ENCODE results near the gene PEX1.
A peak's percentile ranks its signal among the peaks of the same experiment; 100 is the strongest.
"Not testable (repeated sequence)": the region's sequence is repeated elsewhere in the genome, so short reads cannot be mapped to it uniquely, and the experiment has no call there.

Gene PEX1

DNA sequence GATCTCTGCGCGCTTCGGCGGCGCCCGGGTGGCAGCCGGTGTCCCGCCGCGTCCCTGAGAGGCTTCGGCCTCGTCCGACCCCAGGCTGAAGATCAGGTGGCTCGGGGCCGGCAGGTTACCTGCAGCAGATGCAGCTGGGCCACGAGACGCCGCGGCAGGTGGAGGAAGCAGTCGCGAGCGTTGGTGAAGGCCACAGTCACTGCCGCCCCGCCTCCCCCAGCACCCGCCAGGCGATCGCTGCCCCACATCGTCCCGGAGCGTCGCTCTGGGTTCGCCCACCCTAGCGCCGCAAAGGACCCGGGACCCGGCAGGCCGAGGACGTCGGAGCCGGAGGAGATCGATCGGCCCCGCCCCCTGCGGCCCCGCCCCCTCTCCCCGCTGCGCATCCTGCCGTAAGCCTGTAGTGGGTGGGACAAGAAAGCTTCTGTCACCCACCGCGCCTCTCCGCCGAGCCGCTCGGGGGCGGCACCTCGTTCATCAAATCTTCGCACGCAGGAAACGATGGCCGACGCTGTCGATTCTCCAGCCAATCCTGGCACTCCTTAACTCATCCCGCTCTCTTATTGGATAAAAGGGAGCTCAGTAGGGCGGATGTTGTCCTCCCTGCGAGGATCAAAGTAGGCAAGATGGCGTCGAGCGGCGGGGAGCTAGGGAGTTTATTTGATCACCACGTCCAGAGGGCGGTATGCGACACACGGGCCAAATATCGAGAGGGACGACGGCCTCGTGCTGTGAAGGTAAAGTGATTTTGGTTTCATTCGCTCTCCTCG is at the start of gene PEX1, which contains the start of gene RBM48:
PEX1 (minus strand) TSS at position 333 of the 770 bp plus-strand sequence; CDS start at position 248, 85 bp downstream.
RBM48 (plus strand) TSS at position 608 of the 770 bp plus-strand sequence; CDS start at position 627, 19 bp downstream.
- DNase-seq (ENCODE audit: low read depth), result peak; percentile 96

DNA sequence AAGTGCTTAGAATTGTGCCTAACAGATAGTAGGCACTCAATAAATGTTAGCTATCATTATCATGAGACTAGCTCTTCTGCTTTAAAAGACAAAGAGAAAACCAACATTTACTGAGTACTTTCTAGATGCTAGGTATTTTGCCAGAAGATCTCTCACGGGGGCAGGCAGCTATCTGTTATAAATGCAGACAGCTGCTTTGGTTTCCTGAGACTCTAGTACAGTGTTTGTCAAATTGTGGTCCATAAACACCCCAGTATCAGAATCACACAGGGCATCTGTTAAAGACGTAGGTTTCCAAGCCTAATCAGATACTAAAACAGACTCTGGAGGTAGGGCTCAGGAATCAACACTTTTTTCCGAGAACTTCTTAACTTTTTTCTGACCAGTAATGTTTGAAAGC is 48.0 kb upstream of the PEX1 start:
- no peak for DNase-seq (ENCODE audit: low read depth)

DNA sequence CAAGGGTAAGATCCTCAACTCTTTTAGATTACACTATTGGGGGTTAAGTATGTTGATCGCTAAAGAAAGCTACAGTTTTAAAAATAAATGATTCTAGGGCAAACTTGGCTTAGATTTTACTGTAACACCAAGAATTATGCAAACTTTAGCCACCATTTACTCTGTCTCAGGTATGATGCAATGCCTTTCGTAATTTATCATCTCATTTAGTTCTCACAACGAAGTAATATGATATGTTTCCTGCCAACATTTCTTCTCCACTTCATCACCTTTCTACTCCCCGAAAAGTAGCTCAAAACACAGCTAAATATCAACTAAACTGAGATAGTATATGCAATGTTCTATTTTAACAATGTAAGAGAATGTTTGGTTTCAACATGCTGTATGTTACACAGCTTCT is 40.8 kb upstream of the PEX1 start:
- DNase-seq (ENCODE audit: low read depth), result no peak

DNA sequence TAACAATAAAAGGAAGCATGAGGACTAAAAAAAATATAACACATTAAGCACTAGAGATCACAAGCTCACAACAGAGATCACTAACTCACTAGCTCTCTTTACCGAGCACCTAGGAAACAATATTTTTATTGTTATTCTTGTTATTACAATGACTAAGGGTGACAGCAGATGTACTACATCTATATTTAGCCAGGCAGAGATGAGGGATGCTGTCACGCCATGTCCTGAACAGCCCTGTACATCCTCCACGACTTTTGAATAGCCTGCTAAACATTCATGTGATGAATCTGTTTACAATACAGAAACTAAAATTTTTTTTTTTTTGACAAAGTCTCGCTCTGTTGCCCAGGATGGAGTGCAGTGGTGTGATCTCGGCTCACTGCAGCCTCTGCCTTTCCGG is 39.1 kb upstream of the PEX1 start:
- no peak for DNase-seq (ENCODE audit: low read depth)

DNA sequence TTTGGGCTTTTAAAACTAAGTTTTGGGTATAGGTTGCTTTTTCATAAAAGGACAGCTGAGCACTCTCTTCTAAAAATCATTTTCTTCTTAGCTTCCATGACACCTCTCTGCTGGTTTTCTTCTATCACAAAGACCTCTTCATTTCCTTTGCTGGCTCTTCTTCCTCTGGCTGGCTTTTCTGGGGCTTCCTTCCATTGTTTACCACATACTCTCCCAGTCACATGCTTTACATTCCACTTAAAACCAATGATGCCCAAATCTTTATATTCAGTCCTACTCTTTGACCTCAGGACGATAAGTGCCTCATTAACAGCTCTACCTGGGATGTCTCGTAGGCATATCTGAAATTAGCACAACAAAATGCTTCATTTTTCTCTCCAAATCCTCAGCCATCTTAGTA is 35.0 kb upstream of the PEX1 start:
- DNase-seq (ENCODE audit: low read depth), result no peak

DNA sequence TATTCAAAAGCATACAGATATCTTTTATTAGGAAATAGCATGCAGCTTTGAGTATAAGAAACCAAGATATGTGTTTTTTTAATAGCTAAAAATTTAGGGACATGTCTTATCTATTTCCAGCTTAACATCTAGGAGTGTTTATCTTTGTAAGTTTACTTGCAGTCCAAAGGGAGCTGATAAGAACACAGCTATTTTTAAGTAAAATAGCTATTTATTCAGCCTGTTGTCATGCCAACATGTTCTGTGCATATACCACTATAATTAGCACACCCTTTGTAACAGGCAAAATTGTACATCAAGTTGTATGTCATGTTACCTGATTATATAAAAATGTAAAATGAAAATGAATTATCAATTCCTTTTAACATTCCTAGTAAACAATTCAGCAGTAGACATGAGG is 32.3 kb upstream of the PEX1 start:
- DNase-seq (ENCODE audit: low read depth), result no peak

DNA sequence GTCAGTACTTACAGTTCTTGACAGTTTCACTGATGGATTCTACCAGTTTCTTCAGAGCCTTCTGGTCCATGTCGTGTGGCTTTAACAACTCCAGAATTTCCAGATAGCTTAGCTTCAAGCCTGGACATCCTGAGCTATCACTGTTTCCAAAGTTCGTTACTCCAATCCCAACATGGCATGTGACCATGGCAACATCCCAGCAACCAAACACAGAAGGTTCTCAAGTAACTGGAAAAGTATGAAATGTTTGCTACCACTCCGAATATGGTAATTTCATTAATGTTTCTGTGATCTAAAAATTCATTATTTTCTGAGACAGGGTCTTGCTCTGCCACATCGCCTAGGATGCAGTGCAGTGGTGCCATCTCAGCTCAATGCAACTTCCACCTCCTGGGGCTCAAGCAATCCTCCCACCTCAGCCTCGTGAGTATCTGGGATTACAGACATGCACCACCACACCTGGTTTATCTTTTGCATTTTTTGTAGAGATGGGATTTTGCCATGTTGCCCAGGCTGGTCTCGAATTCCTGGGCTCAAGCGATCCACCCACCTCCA is 29.6 kb upstream of the PEX1 start:
- DNase-seq (ENCODE audit: low read depth), result no peak

DNA sequence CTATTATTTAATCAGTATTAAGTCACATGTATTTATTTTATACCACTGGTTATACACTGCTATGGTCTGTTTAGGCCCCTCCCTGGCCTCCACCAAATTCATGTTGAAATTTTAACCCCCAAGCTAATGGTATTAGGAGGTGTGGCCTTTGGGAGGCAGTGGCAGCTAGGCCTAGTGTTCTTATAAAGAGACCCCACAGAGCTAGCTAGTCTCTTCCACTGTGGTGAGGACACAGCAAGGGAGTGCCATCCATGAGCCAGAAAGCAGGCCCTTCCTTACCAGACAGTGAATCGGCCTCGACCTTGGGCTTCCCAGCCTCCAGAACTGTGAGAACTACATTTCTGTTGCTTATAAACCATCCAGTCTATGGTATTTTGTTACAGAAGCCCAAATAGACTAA is 28.9 kb upstream of the PEX1 start:
- no peak for DNase-seq (ENCODE audit: low read depth)

DNA sequence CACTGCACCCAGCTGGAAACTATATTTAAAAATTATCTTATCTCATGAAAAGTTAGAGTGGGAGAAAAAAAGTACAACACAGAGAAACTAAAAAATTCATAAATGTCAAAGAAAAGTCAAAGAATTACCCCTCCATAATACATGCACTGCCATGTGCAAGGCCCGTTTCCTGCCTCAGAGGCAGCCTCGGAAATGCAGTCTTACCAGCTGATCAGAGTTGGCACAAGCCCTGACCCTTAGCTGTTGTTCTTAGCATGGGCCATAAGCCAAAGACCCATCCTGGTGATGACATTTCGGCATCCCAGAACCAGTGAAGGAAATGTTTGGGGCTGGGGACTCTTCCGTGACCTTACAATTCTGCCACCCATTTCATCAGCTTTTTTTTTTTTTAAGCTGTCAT is 21.9 kb upstream of the PEX1 start:
- no peak for DNase-seq (ENCODE audit: low read depth)

DNA sequence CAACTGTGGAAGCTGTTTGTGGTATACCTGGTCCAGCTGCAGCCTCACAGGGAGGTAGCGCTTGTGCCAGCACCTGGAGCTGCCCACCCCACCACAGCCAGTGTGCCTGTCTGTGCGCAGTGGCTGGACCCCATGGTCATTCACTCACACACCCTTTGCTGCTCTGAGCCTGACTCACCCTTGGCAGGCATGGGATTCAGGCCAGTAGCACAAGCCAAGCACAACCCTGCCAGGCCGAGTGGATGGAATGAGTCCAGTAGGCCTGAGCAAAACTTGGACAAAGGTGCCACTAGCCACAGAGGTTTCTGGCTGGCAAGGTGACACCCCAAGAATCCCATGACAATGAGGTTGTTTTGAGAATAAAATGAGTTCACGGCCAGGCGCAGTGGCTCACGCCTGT is 19.3 kb upstream of the PEX1 start:
- no peak for DNase-seq (ENCODE audit: low read depth)

DNA sequence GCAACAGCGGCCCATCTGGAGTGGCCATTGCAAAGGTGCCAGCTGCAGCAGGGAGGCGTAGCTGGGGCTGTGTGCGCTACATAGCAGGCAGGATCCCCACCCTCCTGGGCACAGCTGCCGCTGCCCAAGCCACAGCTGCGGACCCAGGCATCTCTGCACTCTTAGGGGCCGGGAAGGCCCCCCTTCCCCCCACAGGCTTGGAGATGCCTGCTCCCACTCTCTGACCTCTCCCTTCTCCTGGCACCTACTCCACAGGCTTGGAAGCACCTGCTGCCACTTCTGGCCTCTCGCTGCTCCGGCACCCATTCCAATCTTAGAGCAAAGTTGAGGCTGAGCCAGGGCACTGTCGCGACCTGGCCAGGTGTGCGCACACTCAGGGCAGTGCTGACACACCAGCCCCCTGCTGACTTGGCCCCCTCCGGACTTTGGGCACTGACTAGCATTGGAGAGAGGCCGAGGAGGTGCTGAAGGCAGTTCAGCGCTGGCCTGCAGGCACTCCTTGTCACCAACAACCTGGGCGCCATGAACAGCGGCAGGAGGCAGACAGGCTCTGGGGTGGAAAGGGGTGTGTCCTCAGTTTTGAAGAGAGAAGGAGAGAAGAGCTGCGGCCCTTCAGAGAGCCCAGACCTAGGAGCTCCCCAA is 18.7 kb upstream of the PEX1 start:
- DNase-seq (ENCODE audit: low read depth), result no peak

DNA sequence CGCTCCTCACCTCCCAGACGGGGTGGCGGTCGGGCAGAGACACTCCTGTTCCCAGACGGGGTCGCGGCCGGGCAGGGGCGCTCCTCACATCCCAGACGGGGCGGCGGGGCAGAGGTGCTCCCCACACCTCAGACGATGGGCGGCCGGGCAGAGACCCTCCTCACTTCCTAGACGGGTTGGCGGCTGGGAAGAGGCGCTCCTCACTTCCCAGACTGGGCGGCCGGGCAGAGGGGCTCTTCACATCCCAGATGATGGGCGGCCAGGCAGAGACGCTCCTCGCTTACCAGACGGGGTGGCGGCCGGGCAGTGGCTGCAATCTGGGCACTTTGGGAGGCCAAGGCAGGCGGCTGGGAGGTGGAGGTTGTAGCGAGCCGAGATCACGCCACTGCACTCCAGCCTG is 16.8 kb upstream of the PEX1 start:
- not testable (repeated sequence) for DNase-seq (ENCODE audit: low read depth)

DNA sequence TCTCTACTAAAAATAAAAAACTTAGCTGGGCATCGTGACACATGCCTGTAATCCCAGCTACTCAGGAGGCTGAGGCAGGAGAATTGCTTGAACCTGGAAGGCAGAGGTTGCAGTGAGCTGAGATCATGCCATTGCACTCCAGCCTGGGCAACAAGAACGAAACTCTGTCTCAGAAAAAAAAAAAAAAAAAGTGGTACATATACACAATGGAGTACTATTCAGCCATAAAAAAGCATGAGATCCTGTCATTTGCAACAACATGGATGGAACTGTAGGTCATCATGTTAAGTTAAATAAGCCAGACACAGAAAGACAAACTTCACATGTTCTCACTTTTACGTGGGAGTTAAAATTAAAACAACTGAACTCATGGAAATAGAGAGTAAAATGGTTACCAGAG is 15.2 kb upstream of the PEX1 start:
- not testable (repeated sequence) for DNase-seq (ENCODE audit: low read depth)

DNA sequence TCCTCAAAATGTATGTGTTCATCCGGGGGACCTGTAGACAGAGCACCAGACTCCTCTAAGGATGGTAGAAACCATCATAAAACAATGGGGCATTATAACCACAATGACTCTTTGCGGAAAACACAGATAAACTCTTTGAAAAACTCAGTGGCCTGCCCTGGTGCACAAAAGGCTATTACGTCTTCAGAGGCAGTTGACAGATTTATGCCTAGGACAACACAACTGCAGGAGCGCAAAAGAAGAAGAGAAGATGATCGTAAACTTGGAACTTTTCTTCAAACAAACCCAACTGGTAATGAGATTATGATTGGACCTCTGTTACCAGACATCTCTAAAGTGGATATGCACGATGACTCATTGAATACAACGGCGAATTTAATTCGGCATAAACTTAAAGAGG is 6.3 kb upstream of the PEX1 start:
- no peak for DNase-seq (ENCODE audit: low read depth)

DNA sequence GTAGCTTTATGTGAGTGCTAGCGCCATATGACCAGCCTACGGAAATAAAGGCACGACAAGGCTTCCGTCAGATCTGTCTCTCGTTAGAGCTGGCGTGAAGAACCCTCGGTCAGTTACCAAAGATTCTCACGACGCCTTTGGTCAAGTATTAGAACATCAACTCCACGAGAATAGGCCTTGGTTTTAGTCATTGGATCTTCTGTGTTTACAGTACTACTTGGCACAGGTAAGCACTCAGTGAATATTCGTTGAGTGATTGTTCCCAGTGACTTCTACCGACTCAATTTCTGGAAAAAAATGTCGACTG is 591 bp upstream of the PEX1 start:
- no peak for DNase-seq (ENCODE audit: low read depth)

DNA sequence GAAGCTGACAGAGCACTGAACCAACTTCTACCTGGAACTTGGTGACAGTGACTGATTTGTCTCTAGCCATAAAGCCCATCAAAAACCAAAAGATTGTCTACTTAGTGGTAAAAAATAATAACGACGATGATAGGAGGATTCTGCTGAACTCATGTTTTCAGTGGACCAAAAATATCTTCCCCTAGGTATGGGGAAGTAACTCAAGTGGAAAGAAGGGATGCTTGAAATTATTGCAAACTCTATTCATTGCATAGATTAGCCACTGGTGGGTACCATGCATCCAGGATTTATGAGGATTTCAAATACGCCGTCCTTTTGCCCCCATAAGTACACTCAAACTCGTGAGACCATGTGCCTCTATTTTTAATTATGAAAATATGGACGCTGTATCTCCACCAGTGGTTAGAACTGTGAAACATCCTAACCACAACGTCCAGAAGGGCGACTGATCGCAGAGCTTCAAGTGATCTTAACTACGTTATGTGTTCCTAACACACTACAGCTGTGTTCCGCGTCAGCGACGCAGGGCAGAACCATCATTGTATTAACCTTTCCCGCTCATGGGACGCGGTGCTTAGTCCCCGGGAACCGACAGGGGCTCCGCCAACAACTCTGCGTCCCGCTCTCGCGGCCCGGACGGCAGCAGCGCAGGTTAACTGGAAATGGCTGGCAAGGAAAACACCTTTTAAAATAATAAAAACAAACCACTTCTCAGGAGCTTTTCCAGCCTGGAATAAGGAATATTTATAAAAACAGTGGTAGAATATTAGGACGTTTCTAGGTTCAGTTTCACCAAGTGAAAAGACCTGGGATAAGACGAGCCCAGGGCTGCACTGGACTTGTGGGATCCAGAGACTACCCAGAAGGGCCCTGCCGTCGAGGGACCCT is 776 bp downstream of the PEX1 start:
- peak; percentile 14 for DNase-seq (ENCODE audit: low read depth)

DNA sequence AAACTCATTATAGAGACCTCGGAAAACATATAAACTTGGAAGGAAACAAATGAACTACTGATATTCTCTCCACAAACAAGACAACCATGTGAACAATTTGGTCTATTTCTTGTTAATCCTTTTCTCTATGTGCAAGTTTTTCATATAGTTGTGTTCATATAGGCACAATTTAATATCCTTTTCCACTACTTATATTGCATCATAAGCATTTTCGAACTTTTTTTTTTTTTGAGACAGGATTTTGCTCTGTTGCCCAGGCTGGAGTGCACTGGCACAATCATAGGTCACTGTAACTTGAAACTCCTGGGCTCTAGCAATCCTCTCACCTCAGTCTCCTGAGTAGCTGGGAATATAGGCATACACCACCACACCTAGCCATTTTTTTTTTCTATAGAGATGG is 5.2 kb downstream of the PEX1 start:
- no peak for DNase-seq (ENCODE audit: low read depth)

DNA sequence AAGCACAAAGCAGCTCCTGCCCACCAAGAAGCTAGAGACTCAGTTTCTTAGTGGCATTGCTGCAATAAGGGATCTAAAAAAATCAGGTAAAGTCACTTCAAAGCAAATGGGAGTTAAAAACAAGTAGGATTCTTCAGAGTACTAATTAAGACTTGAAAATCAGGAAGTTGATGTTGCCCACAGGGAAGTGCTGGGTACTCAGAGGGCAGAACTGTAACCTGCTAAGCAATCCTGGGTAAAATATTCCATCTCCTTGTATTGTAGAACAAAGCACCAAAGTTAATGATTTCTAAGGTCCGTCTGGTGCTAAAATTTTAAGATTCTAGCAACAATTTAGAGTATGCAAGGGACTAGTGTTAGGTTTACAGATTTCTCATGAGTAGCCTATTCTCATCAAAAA is 8.3 kb downstream of the PEX1 start:
- no peak for DNase-seq (ENCODE audit: low read depth)

DNA sequence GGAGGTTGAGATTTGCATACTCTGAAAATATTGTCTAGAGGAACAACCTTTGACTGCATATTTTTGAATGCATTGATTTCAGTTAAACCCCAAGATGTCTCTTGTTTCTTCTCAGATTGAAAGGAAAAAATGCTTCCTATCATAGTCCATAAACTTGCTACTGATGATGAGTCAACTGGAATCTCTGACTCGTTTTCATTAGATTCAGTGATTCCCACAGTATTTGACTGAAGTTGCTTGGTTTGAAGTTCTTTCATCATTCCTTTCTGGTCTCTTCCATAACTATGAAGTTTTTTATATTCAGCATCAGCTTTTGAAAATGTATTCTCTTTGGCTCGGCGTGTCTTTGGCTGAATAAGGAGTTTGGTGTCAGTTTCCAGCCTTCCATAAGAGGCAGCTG is 10.7 kb downstream of the PEX1 start:
- DNase-seq (ENCODE audit: low read depth), result no peak

DNA sequence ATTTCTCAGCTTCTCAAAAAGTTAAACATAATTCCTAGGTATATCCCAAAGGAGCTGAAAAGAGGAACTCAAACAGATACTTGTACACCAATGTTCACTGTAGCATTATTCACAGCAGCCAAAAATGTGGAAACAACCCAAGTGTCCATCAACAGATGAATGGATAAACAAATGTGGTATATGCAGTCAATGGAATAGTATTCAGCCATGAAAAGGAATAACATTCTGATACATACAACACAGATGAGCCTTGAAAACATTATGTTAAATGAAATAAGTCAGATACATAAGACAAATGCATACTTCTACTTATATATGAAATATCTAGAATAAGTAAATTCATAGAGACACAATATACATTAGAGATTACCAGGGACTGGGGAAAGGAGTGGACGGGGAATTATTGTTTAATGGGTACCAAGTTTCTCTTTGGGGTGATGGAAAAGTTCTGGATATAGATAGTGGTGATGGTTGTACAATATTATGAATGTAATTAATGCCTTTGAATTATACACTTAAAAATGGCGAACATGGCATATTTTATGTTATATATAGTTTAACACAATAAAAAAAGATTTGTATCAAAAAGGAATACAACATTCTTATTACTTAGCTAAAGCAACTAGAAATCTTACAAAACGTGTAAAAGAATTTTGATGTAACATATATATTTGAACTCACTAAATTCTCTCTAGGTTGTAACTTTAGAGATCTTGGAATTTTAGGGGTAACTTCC is 15.0 kb downstream of the PEX1 start:
- no peak for DNase-seq (ENCODE audit: low read depth)

DNA sequence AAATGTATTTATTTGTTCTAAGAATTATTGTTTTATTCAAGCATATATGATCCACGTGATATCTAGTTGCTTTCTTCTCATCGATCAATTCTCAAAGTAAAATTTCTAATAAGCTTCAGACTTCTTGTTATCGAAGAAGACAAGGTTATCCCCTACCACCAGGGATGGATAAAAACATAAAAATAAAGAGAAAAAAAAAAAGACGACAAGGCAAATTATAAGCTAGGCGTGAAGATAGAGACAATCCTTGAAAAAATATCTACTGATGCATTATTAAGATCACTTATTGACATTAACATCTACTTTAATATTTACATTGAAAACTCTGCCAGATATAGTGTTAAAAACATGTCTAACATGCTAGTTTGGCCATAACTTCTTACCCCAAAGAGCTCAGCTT is 19.4 kb downstream of the PEX1 start:
- no peak for DNase-seq (ENCODE audit: low read depth)

DNA sequence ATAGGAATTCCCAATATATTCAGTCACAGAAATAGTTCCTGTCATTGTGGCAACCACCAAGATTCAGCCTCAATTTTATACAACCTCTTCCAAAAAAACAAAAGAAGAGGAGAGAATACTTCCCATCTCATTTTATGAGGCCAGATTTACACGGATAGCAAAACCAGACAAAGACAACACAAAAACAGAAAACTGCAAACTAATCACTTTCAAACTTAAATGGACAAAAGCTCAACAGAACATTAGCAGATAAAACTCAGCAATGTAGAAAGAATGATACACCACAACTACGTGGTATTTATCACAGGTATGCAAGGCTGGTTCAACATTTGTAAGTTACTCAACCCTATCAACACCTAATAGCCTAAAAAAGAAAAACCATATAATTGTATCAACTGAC is 22.0 kb downstream of the PEX1 start:
- no peak for DNase-seq (ENCODE audit: low read depth)

Data from non-pigmented ciliary epithelial cell (primary cell).